H1 (cell line): ENCODE results near the gene FOXRED1. TPM values are rescaled to one million over a fixed set of nuclear protein-coding genes. Genes with fewer than 3 reads are reported as not detected.
A peak's percentile ranks its signal among the peaks of the same experiment; 100 is the strongest.

Experiments used
- CTCF ChIA-PET: fragments of 300-600 bp; sonication (Branson Sonifier 250); formaldehyde crosslinking; loops from one replicate; lab custom pipeline; 2021; ENCODE audit not compliant: partially characterized antibody; lab: Charles Lee
- POLR2A ChIA-PET: fragments of 300-600 bp; sonication (Branson Sonifier 250); formaldehyde crosslinking; loops from one replicate; lab custom pipeline; 2021; ENCODE audit warnings: inconsistent platforms; ENCODE audit not compliant: partially characterized antibody; lab: Charles Lee
- DNase-seq, 2 experiments: peaks; one replicate each; pipeline versions ENCODE4 v3.0.0 to v3.0.0-alpha.2; 2010 to 2022; ENCODE audit warnings: low spot score in 2 of 2, low read depth in 1 of 2, mixed read lengths in 1 of 2
- FAIRE-seq: peaks from 2 replicates; lab custom pipeline; 2011; peaks lifted over from hg19 to GRCh38; lab: Jason Lieb, UNC
- H2AFZ ChIP-seq: 2 replicates; pipeline ENCODE4 v1.8.1; 2012; ENCODE audit warnings: low read length, inconsistent platforms
- H2AK5ac ChIP-seq: 2 replicates; pipeline ENCODE4 v1.6.1; 2013; ENCODE audit warnings: low read depth, low read length
- H2BK120ac ChIP-seq: replicated peaks from 2 replicates; pipeline ENCODE3; 2013; ENCODE audit warnings: low read depth, low read length, inconsistent platforms
- H2BK12ac ChIP-seq: 2 replicates; pipeline ENCODE4 v1.6.1; 2013; ENCODE audit warnings: low read depth, low read length
- H2BK15ac ChIP-seq: 2 replicates; pipeline ENCODE4 v1.6.1; 2013; ENCODE audit warnings: low read length
- H2BK20ac ChIP-seq: 2 replicates; pipeline ENCODE4 v1.6.1; 2013; ENCODE audit warnings: low read length
- H2BK5ac ChIP-seq: 2 replicates; pipeline ENCODE4 v1.6.1; 2013; ENCODE audit warnings: low read depth, low read length
- H3K14ac ChIP-seq: 2 replicates; pipeline ENCODE4 v1.6.1; 2013; ENCODE audit warnings: inconsistent platforms; ENCODE audit not compliant: insufficient read length
- H3K18ac ChIP-seq: 2 replicates; pipeline ENCODE4 v1.6.1; 2013; ENCODE audit warnings: low read length; ENCODE audit errors: extremely low read depth
- H3K23ac ChIP-seq: 2 replicates; pipeline ENCODE4 v1.6.1; 2013; ENCODE audit warnings: inconsistent platforms; ENCODE audit not compliant: insufficient read length
- H3K23me2 ChIP-seq: 2 replicates; pipeline ENCODE4 v1.6.1; 2013; ENCODE audit warnings: low read depth, low read length
- H3K27ac ChIP-seq: 2 replicates; pipeline ENCODE4 v1.6.1; 2011; ENCODE audit warnings: low read depth, low read length, inconsistent platforms
- H3K27me3 ChIP-seq, 4 experiments: replicated peaks in 1 of 4; 1 replicate in 1 of 4; 2 replicates in 3 of 4; pipeline versions ENCODE4 v1.6.1 to v1.8.1; 2011 to 2013; ENCODE audit warnings: low read length in 3 of 4, mild to moderate bottlenecking in 3 of 4, inconsistent platforms in 2 of 4, mixed read lengths in 2 of 4, moderate library complexity in 1 of 4; ENCODE audit not compliant: control insufficient read depth in 3 of 4, insufficient read depth in 3 of 4; ENCODE audit errors: extremely low read depth in 1 of 4
- H3K36me3 ChIP-seq, 4 experiments: 2 replicates each; pipeline versions ENCODE4 v1.6.1 to v1.8.1; 2011 to 2013; ENCODE audit warnings: mild to moderate bottlenecking in 4 of 4, low read length in 3 of 4, moderate library complexity in 2 of 4, control low read depth in 1 of 4, inconsistent platforms in 1 of 4; ENCODE audit not compliant: insufficient read depth in 4 of 4, control insufficient read depth in 2 of 4
- H3K4ac ChIP-seq: replicated peaks from 2 replicates; pipeline ENCODE3; 2013; ENCODE audit warnings: low read length, low read depth, mixed read lengths, inconsistent platforms; ENCODE audit not compliant: insufficient read length
- H3K4me1 ChIP-seq, 4 experiments: replicated peaks in 1 of 4; 1 replicate in 1 of 4; 2 replicates in 3 of 4; pipeline versions ENCODE4 v1.6.1 to v1.8.1; 2011 to 2013; ENCODE audit warnings: low read length in 3 of 4, inconsistent platforms in 2 of 4, mixed read lengths in 1 of 4; ENCODE audit not compliant: insufficient read depth in 4 of 4, control insufficient read depth in 3 of 4
- H3K4me2 ChIP-seq, 2 experiments: 2 replicates each; pipeline versions ENCODE4 v1.6.1 to v1.8.1; 2011 to 2013; ENCODE audit warnings: low read depth in 2 of 2, low read length in 2 of 2, control low read depth in 1 of 2, inconsistent platforms in 1 of 2, mild to moderate bottlenecking in 1 of 2; ENCODE audit not compliant: insufficient read depth in 1 of 2
- H3K4me3 ChIP-seq, 4 experiments: fragments of 200-600, 300-600 bp in 1 of 4; sonication (generic), shearing (Covaris generic), sonication (Bioruptor Twin) in 1 of 4; 2 replicates each; pipeline versions ENCODE4 v1.5.1 to v1.8.1; 2011 to 2016; ENCODE audit warnings: low read length in 4 of 4, low read depth in 3 of 4, control low read depth in 2 of 4, inconsistent platforms in 2 of 4, mild to moderate bottlenecking in 2 of 4, mixed read lengths in 1 of 4, moderate library complexity in 1 of 4; ENCODE audit not compliant: insufficient read depth in 2 of 4; ENCODE audit errors: extremely low read depth in 1 of 4
- H3K56ac ChIP-seq: replicated peaks from 2 replicates; pipeline ENCODE3; 2013; ENCODE audit warnings: low read depth, mild to moderate bottlenecking, mixed read lengths, low read length, inconsistent platforms; ENCODE audit not compliant: insufficient read length
- H3K79me1 ChIP-seq: 2 replicates; pipeline ENCODE4 v1.6.1; 2013; ENCODE audit warnings: low read depth, low read length, control low read depth
- H3K79me2 ChIP-seq, 2 experiments: 2 replicates each; pipeline versions ENCODE4 v1.6.1 to v1.8.1; 2012 to 2013; ENCODE audit warnings: low read length in 2 of 2, mild to moderate bottlenecking in 2 of 2, inconsistent platforms in 1 of 2; ENCODE audit not compliant: insufficient read depth in 2 of 2, control insufficient read depth in 1 of 2
- H3K9ac ChIP-seq, 4 experiments: replicated peaks in 1 of 4; 1 replicate in 1 of 4; 2 replicates in 3 of 4; pipeline versions ENCODE4 v1.6.1 to v1.8.1; 2011 to 2013; ENCODE audit warnings: low read depth in 3 of 4, low read length in 3 of 4, control low read depth in 2 of 4, mild to moderate bottlenecking in 2 of 4, moderate library complexity in 2 of 4, inconsistent platforms in 1 of 4; ENCODE audit errors: extremely low read depth in 1 of 4
- H3K9me3 ChIP-seq, 2 experiments: 2 replicates each; pipeline versions ENCODE4 v1.6.1 to v1.8.1; 2012 to 2013; ENCODE audit warnings: mild to moderate bottlenecking in 2 of 2, moderate library complexity in 2 of 2, control low read depth in 1 of 2, inconsistent platforms in 1 of 2, low read depth in 1 of 2, low read length in 1 of 2, mixed read lengths in 1 of 2; ENCODE audit not compliant: insufficient read depth in 2 of 2
- H4K20me1 ChIP-seq, 2 experiments: replicated peaks in 1 of 2; 2 replicates each; pipeline versions ENCODE3 to v1.8.1; 2011 to 2013; ENCODE audit warnings: inconsistent platforms in 2 of 2, low read length in 2 of 2, mild to moderate bottlenecking in 1 of 2; ENCODE audit not compliant: insufficient read depth in 2 of 2, control insufficient read depth in 1 of 2
- H4K5ac ChIP-seq: 2 replicates; pipeline ENCODE4 v1.6.1; 2013; ENCODE audit warnings: low read length, low read depth, mixed read lengths, inconsistent platforms; ENCODE audit not compliant: insufficient read length
- H4K8ac ChIP-seq: 2 replicates; pipeline ENCODE4 v1.8.0; 2013; ENCODE audit warnings: mild to moderate bottlenecking, moderate library complexity, low read length, inconsistent platforms; ENCODE audit not compliant: insufficient read depth; ENCODE audit errors: extremely low read depth
- H4K91ac ChIP-seq: replicated peaks from 2 replicates; pipeline ENCODE3; 2013; ENCODE audit warnings: low read length, mixed read lengths, inconsistent platforms; ENCODE audit not compliant: insufficient read length
- BACH1 ChIP-seq: IDR thresholded peaks from 2 replicates; pipeline ENCODE4 v1.6.1; 2012; ENCODE audit warnings: low read length, improper control_type of control experiment
- CHD1 ChIP-seq: IDR thresholded peaks from 2 replicates; pipeline ENCODE4 v1.6.1; 2012; ENCODE audit warnings: low read depth, low read length, improper control_type of control experiment
- GTF2F1 ChIP-seq: IDR thresholded peaks from 2 replicates; pipeline ENCODE4 v1.6.1; 2012; ENCODE audit warnings: low read depth, low read length, improper control_type of control experiment, borderline replicate concordance
- HDAC2 ChIP-seq, 2 experiments: fragments of 300-600 bp in 1 of 2; sonication (generic) in 1 of 2; IDR thresholded peaks; 2 replicates each; pipeline ENCODE4 v1.6.1; 2011 to 2012; ENCODE audit warnings: low read depth in 2 of 2, low read length in 2 of 2, mild to moderate bottlenecking in 2 of 2, moderate library complexity in 2 of 2, borderline replicate concordance in 1 of 2, inconsistent platforms in 1 of 2
- HDAC6 ChIP-seq: IDR thresholded peaks from one replicate; pipeline ENCODE4 v1.7.1; 2012; ENCODE audit warnings: low read depth, mild to moderate bottlenecking, inconsistent platforms, low read length, moderate library complexity
- JUND ChIP-seq: IDR thresholded peaks from 2 replicates; pipeline ENCODE4 v1.6.1; 2011; ENCODE audit warnings: mild to moderate bottlenecking, improper control_type of control experiment, low read length
- MAFK ChIP-seq: IDR thresholded peaks from 2 replicates; pipeline ENCODE4 v1.6.1; 2012; ENCODE audit warnings: low read depth, mild to moderate bottlenecking, improper control_type of control experiment, low read length
- RFX5 ChIP-seq: IDR thresholded peaks from 2 replicates; pipeline ENCODE4 v1.6.1; 2011; ENCODE audit warnings: low read depth, low read length, improper control_type of control experiment, borderline replicate concordance
- SIRT6 ChIP-seq: IDR thresholded peaks from one replicate; pipeline ENCODE4 v1.7.1; 2012; ENCODE audit warnings: low read length, inconsistent platforms
- SP1 ChIP-seq: IDR thresholded peaks from 2 replicates; pipeline ENCODE4 v1.6.1; 2011; ENCODE audit warnings: low read depth, low read length
- SRF ChIP-seq: IDR thresholded peaks from 2 replicates; pipeline ENCODE4 v1.6.1; 2011; ENCODE audit warnings: mild to moderate bottlenecking, low read depth, low read length, moderate library complexity
- WGBS, 2 experiments: shearing (Covaris generic) in 1 of 2; methylation state at CpG; one replicate each; pipeline versions ENCODE4 v1.1.6 to v1.1.7; 2013 to 2015; ENCODE audit warnings: low lambda C conversion rate in 2 of 2, mixed read lengths in 2 of 2, inconsistent platforms in 1 of 2, low coverage in 1 of 2, missing lambda C conversion rate in 1 of 2; ENCODE audit not compliant: insufficient replicate concordance in 2 of 2, insufficient coverage in 1 of 2, insufficient read length in 1 of 2; ENCODE audit errors: extremely low coverage in 1 of 2, missing lambda C conversion rate in 1 of 2; 5-methylcytosine and 5-hydroxymethylcytosine counted together
- polyA plus RNA-seq, 7 experiments: library from polyadenylated mRNA; depleted of rRNA in 3 of 7; stranded (reverse) in 5 of 7; unstranded in 2 of 7; fragments of >200 nt in 5 of 7; fragments of 200-250 nt in 2 of 7; gene quantifications; 1 replicate in 5 of 7; 2 replicates in 1 of 7; 4 replicates in 1 of 7; pipeline versions ENCODE4 v1.2.1 to v1.2.3, GENCODE V29; 2011 to 2013; ENCODE audit warnings: missing spikeins in 2 of 7, mixed read lengths in 2 of 7
- total RNA-seq: library from RNA; stranded (reverse); fragmentation: NEBNext Ultra II Directional; extraction: Animal tissue kit (Norgen Biotek cat#: 25700); gene quantifications from 2 replicates; pipeline ENCODE4 v1.2.1, GENCODE V29; 2021
- TF ChIP-seq, protein P1 (sequence below): IDR thresholded peaks from 2 replicates; pipeline ENCODE4 v1.6.1; 2012; ENCODE audit warnings: inconsistent platforms

Gene FOXRED1
- total and polyA plus RNA-seq, 2 of the 8 experiments (the other 6 are each of a cell fraction or from before 2014, with no cell fraction given) = 48.8 to 99.4 TPM

DNA sequence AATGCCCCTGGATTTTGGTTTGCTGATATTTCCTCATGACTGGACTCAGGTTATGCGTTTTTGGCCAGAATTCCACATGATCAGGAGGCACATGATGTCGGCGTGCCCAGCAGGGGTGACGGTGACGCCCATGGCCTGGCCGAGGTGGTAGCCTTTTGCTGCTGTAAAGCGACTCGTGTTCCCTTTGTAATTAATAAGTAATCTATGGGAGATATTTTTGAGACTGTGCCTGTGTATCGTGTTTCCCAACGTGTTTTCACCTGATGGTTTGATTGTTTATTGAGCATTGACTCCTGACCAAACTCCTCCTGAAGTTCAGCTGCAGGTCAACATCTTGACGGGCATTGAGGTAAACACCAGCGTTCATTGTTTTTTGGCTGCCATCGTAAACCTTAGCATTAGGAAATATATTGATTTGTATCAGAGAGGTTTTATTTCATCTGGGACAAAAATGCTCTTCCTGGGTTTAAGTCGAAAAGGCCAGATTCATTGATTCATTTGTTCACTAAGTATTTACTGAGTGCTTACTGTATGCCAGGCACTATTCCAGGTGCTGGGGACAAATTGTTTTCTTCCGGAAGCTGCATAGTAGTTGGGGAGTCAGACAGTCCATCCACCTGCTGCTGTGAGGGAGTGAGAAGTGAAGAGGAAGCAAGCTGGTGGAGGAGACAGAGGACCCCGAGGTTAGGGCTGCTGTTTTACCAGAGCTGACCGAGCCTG, 58.5 kb downstream of the FOXRED1 start:
- no peak for DNase-seq
- H3K18ac ChIP-seq = no peak overlapping the region
- no peak overlapping the region for H2BK120ac ChIP-seq
- H3K36me3 ChIP-seq = peaks cover 0 to 3% (median under 1%) of the 10 kb centered on the region in 4 experiments; a peak in 4 of 8 replicates
- H2BK20ac ChIP-seq = no peak overlapping the region
- H2AK5ac ChIP-seq = no peak overlapping the region
- H2BK12ac ChIP-seq = no peak overlapping the region
- no peak overlapping the region for H3K4me2 ChIP-seq
- H4K8ac ChIP-seq = peak overlapping the region; percentile 14; the same call in 1 of the 2 replicates
- CTCF ChIA-PET = interaction anchor here (0.5 to 2.0 kb wide), 6 partner anchors 17 to 107 kb away, joined by 3 to 9 read pairs (median 4); no protein-coding TSS in a partner anchor
- no peak overlapping the region for H4K5ac ChIP-seq
- H3K9ac ChIP-seq = peak overlapping the region in 1 of 4 experiments; percentile 32; a peak in 1 of 7 replicates
- H3K56ac ChIP-seq = no peak overlapping the region
- WGBS, 2 experiments = 92% methylated on average over 17 of the region's 17 CpGs; no CpG with 5 or more reads in 1 of the 2 experiments
- H3K79me1 ChIP-seq = peaks cover 2% of the 10 kb centered on the region; the same call in 1 of the 2 replicates
- H2BK15ac ChIP-seq = no peak overlapping the region
- H4K20me1 ChIP-seq = peaks cover 0 to 6% of the 10 kb centered on the region in 2 experiments
- H3K79me2 ChIP-seq = no peaks in the 10 kb centered on the region
- no peak overlapping the region for H4K91ac ChIP-seq
- no peak overlapping the region for H3K4ac ChIP-seq
- POLR2A ChIA-PET = no interaction called here
- no peaks in the 10 kb centered on the region for H3K27me3 ChIP-seq
- H3K23me2 ChIP-seq = no peaks in the 10 kb centered on the region
- peak overlapping the region; percentile 44; the same call in 1 of the 2 replicates for H3K27ac ChIP-seq
- H2AFZ ChIP-seq = no peak overlapping the region
- H2BK5ac ChIP-seq = no peak overlapping the region
- H3K4me1 ChIP-seq = peaks cover 0 to 2% (median 0%) of the 10 kb centered on the region in 4 experiments; a peak in 2 of 7 replicates
- H3K4me3 ChIP-seq = no peak overlapping the region
- H3K23ac ChIP-seq = no peak overlapping the region
- no peak for FAIRE-seq
- H3K14ac ChIP-seq = no peak overlapping the region
- H3K9me3 ChIP-seq = no peaks in the 10 kb centered on the region
- no peak for TF ChIP-seq BACH1
- TF ChIP-seq, protein P1, sequence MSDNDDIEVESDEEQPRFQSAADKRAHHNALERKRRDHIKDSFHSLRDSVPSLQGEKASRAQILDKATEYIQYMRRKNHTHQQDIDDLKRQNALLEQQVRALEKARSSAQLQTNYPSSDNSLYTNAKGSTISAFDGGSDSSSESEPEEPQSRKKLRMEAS = no peak
- no peak for TF ChIP-seq SRF
- TF ChIP-seq HDAC6 = no peak
- TF ChIP-seq RFX5 = no peak
- no peak for TF ChIP-seq SP1
- no peak for TF ChIP-seq HDAC2 (IDR thresholded peaks at IDR 0.05; ENCODE audit: borderline replicate concordance in 1 of 2, low read depth in 2 of 2, low read length in 2 of 2)
- no peak for TF ChIP-seq GTF2F1
- no peak for TF ChIP-seq MAFK
- TF ChIP-seq CHD1 = no peak
- TF ChIP-seq JUND = no peak
- no peak for TF ChIP-seq SIRT6
